CD4-positive, CD25-positive, alpha-beta regulatory T cell (primary cell): Measurements from ENCODE around the gene R3HCC1L. TPM values are rescaled to one million over a fixed set of nuclear protein-coding genes. Genes with fewer than 3 reads are reported as not detected.
A peak's percentile ranks its signal among the peaks of the same experiment; 100 is the strongest.
"Not testable (repeated sequence)": the region's sequence is repeated elsewhere in the genome, so short reads cannot be mapped to it uniquely, and the experiment has no call there.

Source experiments
- ATAC-seq, 2 donors: fragments of 150-1000 bp; cut with Tn5 transposase; one replicate each; pipeline ENCODE4 v1.10.0; 2021; ENCODE audit warnings: low read depth in 2 of 2, moderate number of reproducible peaks in 2 of 2, moderate library complexity in 1 of 2
- DNase-seq, 3 donors: peaks; one replicate each; pipeline versions ENCODE4 v3.0.0 to v3.0.0-alpha.2; 2012 to 2022; ENCODE audit warnings: mixed read lengths in 1 of 3
- H3K27ac ChIP-seq: one replicate; pipeline ENCODE4 v1.7.0; 2013; ENCODE audit warnings: mild to moderate bottlenecking, low read length; ENCODE audit not compliant: insufficient read depth, poor library complexity, severe bottlenecking
- H3K27me3 ChIP-seq: one replicate; pipeline ENCODE4 v1.7.0; 2013; ENCODE audit warnings: low read length; ENCODE audit not compliant: control insufficient read depth, insufficient read depth
- H3K36me3 ChIP-seq: one replicate; pipeline ENCODE4 v1.7.0; 2013; ENCODE audit warnings: mild to moderate bottlenecking, low read length, moderate library complexity; ENCODE audit not compliant: control insufficient read depth, insufficient read depth
- H3K4me1 ChIP-seq: 2 replicates; pipeline ENCODE4 v1.7.0; 2013; ENCODE audit warnings: mild to moderate bottlenecking, low read length; ENCODE audit not compliant: insufficient read depth, control insufficient read depth, poor library complexity, severe bottlenecking
- H3K4me3 ChIP-seq: one replicate; pipeline ENCODE4 v1.7.0; 2013; ENCODE audit warnings: low read depth, mild to moderate bottlenecking, low read length, moderate library complexity
- H3K9me3 ChIP-seq, 2 experiments: 1 replicate in 1 of 2; 2 replicates in 1 of 2; pipeline ENCODE4 v1.7.0; 2013; ENCODE audit warnings: low read length in 2 of 2, mild to moderate bottlenecking in 1 of 2, moderate library complexity in 1 of 2; ENCODE audit not compliant: control insufficient read depth in 2 of 2
- H3K27ac Mint-ChIP-seq, 3 donors: one replicate each; pipeline ENCODE4 v1.8.0; 2020 to 2022; ENCODE audit warnings: mild to moderate bottlenecking in 3 of 3, mixed read lengths in 3 of 3, moderate library complexity in 2 of 3
- H3K27me3 Mint-ChIP-seq: one replicate; pipeline ENCODE4 v1.8.0; 2022; ENCODE audit warnings: mild to moderate bottlenecking, mixed read lengths
- H3K36me3 Mint-ChIP-seq: one replicate; pipeline ENCODE4 v1.8.0; 2020; ENCODE audit warnings: mixed read lengths
- H3K4me1 Mint-ChIP-seq, 4 donors: one replicate each; pipeline ENCODE4 v1.8.0; 2020 to 2022; ENCODE audit warnings: mixed read lengths in 4 of 4, mild to moderate bottlenecking in 1 of 4
- H3K4me3 Mint-ChIP-seq, 4 donors: one replicate each; pipeline ENCODE4 v1.8.0; 2020 to 2022; ENCODE audit warnings: mild to moderate bottlenecking in 4 of 4, mixed read lengths in 4 of 4, moderate library complexity in 3 of 4
- H3K9me3 Mint-ChIP-seq, 7 donors: one replicate each; pipeline ENCODE4 v1.8.0; 2020 to 2022; ENCODE audit warnings: mixed read lengths in 7 of 7, mild to moderate bottlenecking in 3 of 7, moderate library complexity in 2 of 7
- polyA plus RNA-seq, 4 donors: library from polyadenylated mRNA; unstranded; fragments of 300-500 nt; fragmentation: Illumina TruSeq; gene quantifications; one replicate each; pipeline ENCODE4 v1.2.3, GENCODE V29; 2021
- total RNA-seq: library from RNA; stranded (reverse); gene quantifications from one replicate; pipeline ENCODE4 v1.2.3, GENCODE V29; 2022

The R3HCC1L gene
- total and polyA plus RNA-seq, 5 donors from 2014 or later = 10.4 to 29.7 (median 13.3) TPM

GRCh38 chr10:98149858-98150257, 15.4 kb downstream of the R3HCC1L start:
- ATAC-seq = no peak
- peak overlapping the region in 1 of 4 donors; percentile 43 for H3K4me3 Mint-ChIP-seq
- Histone ChIP-seq H3K27me3 (no peaks in the 10 kb centered on the region), H3K36me3 (peaks cover 18% of the 10 kb centered on the region), H3K9me3 (peaks cover 16 to 22% of the 10 kb centered on the region in 2 experiments), H3K4me1 (no peaks in the 10 kb centered on the region), H3K4me3 (no peak overlapping the region), H3K27ac (no peak overlapping the region)
- DNase-seq = no peak
- peaks cover 2 to 52% (median 18%) of the 10 kb centered on the region in 7 donors for H3K9me3 Mint-ChIP-seq
- H3K36me3 Mint-ChIP-seq = peaks cover 61% of the 10 kb centered on the region
- peak overlapping the region in 1 of 3 donors; percentile 53 for H3K27ac Mint-ChIP-seq
- H3K4me1 Mint-ChIP-seq = peaks cover 37 to 57% (median 51%) of the 10 kb centered on the region in 4 donors
- no peaks in the 10 kb centered on the region for H3K27me3 Mint-ChIP-seq

- Histone ChIP-seq H3K36me3 (peaks cover 18% of the 10 kb centered on the region), H3K4me3 (no peak overlapping the region), H3K4me1 (no peaks in the 10 kb centered on the region), H3K27ac (no peak overlapping the region), H3K27me3 (no peaks in the 10 kb centered on the region), H3K9me3 (peaks cover 16 to 22% of the 10 kb centered on the region in 2 experiments)
- H3K9me3 Mint-ChIP-seq = peaks cover 2 to 52% (median 18%) of the 10 kb centered on the region in 7 donors
- peaks cover 57% of the 10 kb centered on the region for H3K36me3 Mint-ChIP-seq
- H3K27me3 Mint-ChIP-seq = no peaks in the 10 kb centered on the region
- peak overlapping the region in 2 of 4 donors; percentile 27 to 53 for H3K4me3 Mint-ChIP-seq
- H3K27ac Mint-ChIP-seq = peak overlapping the region in 2 of 3 donors; percentile 53 to 66
- H3K4me1 Mint-ChIP-seq = peaks cover 37 to 62% (median 52%) of the 10 kb centered on the region in 4 donors
- ATAC-seq (no peak), DNase-seq (no peak)
Measured at GRCh38 chr10:98150544-98150943, 16.1 kb downstream of the R3HCC1L start.

- not testable (repeated sequence) for H3K27ac ChIP-seq, H3K27ac Mint-ChIP-seq, H3K27me3 Mint-ChIP-seq, H3K27me3 ChIP-seq, ATAC-seq, H3K4me3 Mint-ChIP-seq, DNase-seq, H3K4me3 ChIP-seq, H3K4me1 ChIP-seq
- Histone ChIP-seq H3K36me3 (peaks cover 29% of the 10 kb centered on the region), H3K9me3 (peaks cover 16 to 22% of the 10 kb centered on the region in 2 experiments)
- Mint-ChIP-seq H3K4me1 (peaks cover 36 to 63% (median 51%) of the 10 kb centered on the region in 4 donors), H3K9me3 (peaks cover 0 to 37% (median 12%) of the 10 kb centered on the region in 7 donors), H3K36me3 (peaks cover 66% of the 10 kb centered on the region)
Measured at GRCh38 chr10:98152778-98153177, 18.3 kb downstream of the R3HCC1L start.

GRCh38 chr10:98153213-98153958, 18.9 kb downstream of the R3HCC1L start:
- H3K4me3 Mint-ChIP-seq, ATAC-seq, H3K27ac ChIP-seq, H3K27me3 ChIP-seq, H3K4me3 ChIP-seq, H3K27ac Mint-ChIP-seq, H3K27me3 Mint-ChIP-seq, DNase-seq, H3K4me1 ChIP-seq: not testable (repeated sequence)
- Mint-ChIP-seq H3K4me1 (peaks cover 35 to 60% (median 52%) of the 10 kb centered on the region in 4 donors), H3K9me3 (peaks cover 0 to 31% (median 8%) of the 10 kb centered on the region in 7 donors), H3K36me3 (peaks cover 67% of the 10 kb centered on the region)
- Histone ChIP-seq H3K9me3 (peaks cover 16 to 21% of the 10 kb centered on the region in 2 experiments), H3K36me3 (peaks cover 35% of the 10 kb centered on the region)

DNA sequence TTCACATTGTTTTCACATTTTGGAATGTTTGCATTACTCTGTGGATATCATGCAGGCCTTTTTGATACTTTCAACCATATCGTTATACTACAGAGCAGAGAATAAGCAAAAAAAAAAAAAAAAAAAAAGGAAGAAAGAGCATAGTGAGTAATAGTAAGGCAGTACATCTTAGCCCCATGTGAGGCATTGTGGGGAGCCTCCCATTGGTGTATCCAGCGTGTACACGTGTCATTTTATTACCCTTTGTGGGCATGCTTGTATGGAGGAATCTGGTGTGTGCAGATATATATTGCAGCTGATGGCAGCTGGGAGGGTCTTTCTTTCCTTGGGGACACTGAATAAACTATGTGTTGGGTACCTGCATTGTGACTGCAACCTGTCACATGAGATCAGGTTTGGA, 19.6 kb downstream of the R3HCC1L start:
- Histone ChIP-seq H3K27me3 (no peaks in the 10 kb centered on the region), H3K4me3 (no peak overlapping the region), H3K4me1 (no peaks in the 10 kb centered on the region), H3K36me3 (peaks cover 37% of the 10 kb centered on the region), H3K9me3 (peaks cover 14% of the 10 kb centered on the region in 2 experiments), H3K27ac (no peak overlapping the region)
- DNase-seq (no peak), ATAC-seq (no peak)
- Mint-ChIP-seq H3K27me3 (no peaks in the 10 kb centered on the region), H3K4me1 (peaks cover 37 to 57% (median 50%) of the 10 kb centered on the region in 4 donors), H3K27ac (peak overlapping the region in 1 of 3 donors; percentile 33), H3K9me3 (peaks cover 0 to 24% (median 7%) of the 10 kb centered on the region in 7 donors), H3K36me3 (peaks cover 64% of the 10 kb centered on the region), H3K4me3 (no peak overlapping the region)

DNA sequence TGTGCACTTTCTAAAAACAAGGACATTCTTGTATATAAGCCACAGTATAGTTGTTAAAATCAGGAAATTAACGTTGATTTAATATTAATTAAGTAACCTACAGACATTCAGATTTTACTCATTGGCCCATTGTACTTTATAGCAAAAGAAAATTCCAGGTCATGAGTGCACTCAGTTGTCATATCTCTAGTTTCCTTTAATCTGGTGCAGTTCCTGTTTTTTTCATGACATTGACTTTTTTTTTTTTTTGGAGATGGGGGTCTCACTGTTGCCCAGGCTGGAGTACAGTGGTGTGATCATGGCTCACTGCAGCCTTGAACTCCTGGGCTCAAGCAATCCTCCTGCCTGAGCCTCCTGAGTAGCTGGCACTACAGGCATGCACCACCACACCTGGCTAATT, 24.1 kb downstream of the R3HCC1L start:
- Histone ChIP-seq H3K4me3 (no peak overlapping the region), H3K27me3 (no peaks in the 10 kb centered on the region), H3K9me3 (no peaks in the 10 kb centered on the region), H3K27ac (no peak overlapping the region), H3K36me3 (peaks cover 36% of the 10 kb centered on the region), H3K4me1 (no peaks in the 10 kb centered on the region)
- Mint-ChIP-seq H3K27ac (peak overlapping the region in 1 of 3 donors; percentile 40), H3K9me3 (no peaks in the 10 kb centered on the region), H3K36me3 (peaks cover 39% of the 10 kb centered on the region), H3K4me3 (no peak overlapping the region), H3K4me1 (peaks cover 41 to 46% (median 45%) of the 10 kb centered on the region in 4 donors), H3K27me3 (no peaks in the 10 kb centered on the region)
- no peak for ATAC-seq
- no peak for DNase-seq

DNA sequence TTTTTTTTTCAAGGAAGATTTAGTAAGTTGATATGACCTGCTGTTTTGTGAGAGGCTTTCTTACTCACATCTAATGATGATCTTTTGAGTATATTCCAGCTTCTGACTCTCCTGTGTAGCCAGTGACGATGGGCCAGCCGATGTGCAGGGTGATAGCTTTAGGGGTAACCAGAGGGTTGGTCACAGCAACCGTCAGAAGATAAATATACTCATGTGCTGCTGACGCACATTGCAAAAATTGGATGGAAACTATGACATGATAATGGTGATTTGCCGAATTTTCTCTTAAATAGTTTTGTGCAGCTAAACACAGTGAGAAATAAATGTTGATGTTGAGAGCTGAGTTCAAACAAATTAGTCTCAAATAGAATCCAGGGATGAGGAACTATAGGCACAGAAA, 29.5 kb downstream of the R3HCC1L start:
- DNase-seq = no peak
- Mint-ChIP-seq H3K36me3 (peaks cover 22% of the 10 kb centered on the region), H3K27ac (peak overlapping the region in 2 of 3 donors; percentile 71 to 76), H3K4me1 (peaks cover 26 to 31% (median 27%) of the 10 kb centered on the region in 4 donors), H3K4me3 (no peak overlapping the region), H3K27me3 (no peaks in the 10 kb centered on the region), H3K9me3 (no peaks in the 10 kb centered on the region)
- Histone ChIP-seq H3K4me3 (no peak overlapping the region), H3K9me3 (no peaks in the 10 kb centered on the region), H3K27ac (no peak overlapping the region), H3K4me1 (no peaks in the 10 kb centered on the region), H3K36me3 (peaks cover 56% of the 10 kb centered on the region), H3K27me3 (no peaks in the 10 kb centered on the region)
- ATAC-seq = no peak
